Neural cell (in vitro differentiated cells): ENCODE data around the gene FOXE3. TPM values are rescaled to one million over a fixed set of nuclear protein-coding genes. Genes with fewer than 3 reads are reported as not detected.

ENCODE experiments used
- H2AFZ ChIP-seq: fragments of 200-600, 300-800 bp; sonication (generic), shearing (Covaris generic); 2 replicates; pipeline ENCODE4 v1.6.0; 2014; ENCODE audit warnings: low read depth, mild to moderate bottlenecking, antibody characterized with exemption, low read length, moderate library complexity
- H3F3A ChIP-seq: fragments of 200-600 bp; shearing (Covaris generic); 2 replicates; pipeline ENCODE4 v1.6.1; 2016; ENCODE audit warnings: mild to moderate bottlenecking, moderate library complexity, mixed read lengths, antibody characterized with exemption, low read length; ENCODE audit not compliant: insufficient read depth, poor library complexity, severe bottlenecking
- H3K27ac ChIP-seq: fragments of 200-600, 300-800 bp; sonication (generic), shearing (Covaris generic); 2 replicates; pipeline ENCODE4 v1.5.1; 2014; ENCODE audit warnings: mild to moderate bottlenecking, low read length, moderate library complexity
- H3K27me3 ChIP-seq: fragments of 300-800, 200-600 bp; sonication (generic), shearing (Covaris generic); 2 replicates; pipeline ENCODE4 v1.6.0; 2014; ENCODE audit warnings: mild to moderate bottlenecking, low read depth, low read length, moderate library complexity; ENCODE audit not compliant: insufficient read depth
- H3K36me3 ChIP-seq: fragments of 300-800, 200-600 bp; sonication (generic), shearing (Covaris generic); 2 replicates; pipeline ENCODE4 v1.5.1; 2014; ENCODE audit warnings: mild to moderate bottlenecking, antibody characterized with exemption, low read length, moderate library complexity; ENCODE audit not compliant: insufficient read depth
- H3K4me2 ChIP-seq: fragments of 300-800, 200-600 bp; sonication (generic), shearing (Covaris generic); 2 replicates; pipeline ENCODE4 v1.6.0; 2014; ENCODE audit warnings: mild to moderate bottlenecking, low read length
- H3K4me3 ChIP-seq: fragments of 300-800, 200-600 bp; sonication (generic), shearing (Covaris generic); 2 replicates; pipeline ENCODE4 v1.5.1; 2014; ENCODE audit warnings: mild to moderate bottlenecking, low read length, moderate library complexity
- H3K79me2 ChIP-seq: fragments of 200-600 bp; shearing (Covaris generic); replicated peaks from 2 replicates; pipeline ENCODE4 v1.6.0; 2014; ENCODE audit warnings: mild to moderate bottlenecking, low read length, moderate library complexity; ENCODE audit not compliant: insufficient read depth
- H3K9ac ChIP-seq: fragments of 300-800, 200-600 bp; sonication (generic), shearing (Covaris generic); 2 replicates; pipeline ENCODE4 v1.6.1; 2016; ENCODE audit warnings: mild to moderate bottlenecking, low read length, mixed read lengths
- H3K9me2 ChIP-seq: fragments of 200-600 bp; shearing (Covaris generic); 2 replicates; pipeline ENCODE4 v1.6.1; 2016; ENCODE audit warnings: mild to moderate bottlenecking, low read length, mixed read lengths; ENCODE audit not compliant: insufficient read depth
- H3K9me3 ChIP-seq: fragments of 200-600, 300-800 bp; sonication (generic), shearing (Covaris generic); 2 replicates; pipeline ENCODE4 v1.6.1; 2016; ENCODE audit warnings: mild to moderate bottlenecking, mixed run types, low read length, moderate library complexity, mixed read lengths
- H4K20me1 ChIP-seq: fragments of 200-600 bp; shearing (Covaris generic); 2 replicates; pipeline ENCODE4 v1.6.1; 2016; ENCODE audit warnings: mild to moderate bottlenecking, mixed run types; ENCODE audit not compliant: insufficient read depth
- CTCF ChIP-seq: fragments of 450-650 bp; IDR thresholded peaks from 2 replicates; pipeline ENCODE4 v1.5.1; 2014; ENCODE audit warnings: antibody characterized with exemption, mild to moderate bottlenecking, moderate library complexity; ENCODE audit not compliant: poor library complexity, severe bottlenecking
- EP300 ChIP-seq: fragments of 450-650 bp; conservative IDR thresholded peaks from 2 replicates; pipeline ENCODE4 v1.6.1; 2014; ENCODE audit warnings: antibody characterized with exemption, mild to moderate bottlenecking, moderate library complexity; ENCODE audit not compliant: poor library complexity, severe bottlenecking
- EZH2 ChIP-seq: fragments of 200-600, 300-800 bp; shearing (Covaris generic), sonication (generic); IDR thresholded peaks from 2 replicates; pipeline ENCODE4 v1.6.1; 2014; ENCODE audit warnings: antibody characterized with exemption, low read length, borderline replicate concordance, mild to moderate bottlenecking; ENCODE audit not compliant: insufficient read depth, poor library complexity, severe bottlenecking
- MXI1 ChIP-seq: fragments of 450-650 bp; conservative IDR thresholded peaks from 2 replicates; pipeline ENCODE4 v1.6.1; 2014; ENCODE audit warnings: antibody characterized with exemption, mild to moderate bottlenecking; ENCODE audit not compliant: poor library complexity, severe bottlenecking
- POLR2AphosphoS5 ChIP-seq: IDR thresholded peaks from 2 replicates; pipeline ENCODE4 v1.6.1; 2012
- RAD21 ChIP-seq: fragments of 450-650 bp; conservative IDR thresholded peaks from 2 replicates; pipeline ENCODE4 v1.6.1; 2014; ENCODE audit warnings: antibody characterized with exemption, mild to moderate bottlenecking, moderate library complexity
- REST ChIP-seq: IDR thresholded peaks from 2 replicates; pipeline ENCODE4 v1.6.1; 2012; ENCODE audit warnings: borderline replicate concordance
- SMC3 ChIP-seq: fragments of 450-650 bp; conservative IDR thresholded peaks from 2 replicates; pipeline ENCODE4 v1.6.1; 2014; ENCODE audit warnings: antibody characterized with exemption, mild to moderate bottlenecking, moderate library complexity; ENCODE audit not compliant: poor library complexity
- TAF1 ChIP-seq: IDR thresholded peaks from 2 replicates; pipeline ENCODE4 v1.6.1; 2012; ENCODE audit warnings: low read depth
- polyA plus RNA-seq: library from polyadenylated mRNA; depleted of rRNA; stranded (reverse); fragments of >200 nt; gene quantifications from 2 replicates; pipeline ENCODE4 v1.2.3, GENCODE V29; 2014

The FOXE3 gene
- polyA plus RNA-seq, 1 donor from 2014 or later, result not detected

- no peak overlapping the region for H3K27ac ChIP-seq
- no peaks in the 10 kb centered on the region for H3K9me2 ChIP-seq
- no peak overlapping the region for H3K9ac ChIP-seq
- H3K27me3 ChIP-seq, result peaks cover 79% of the 10 kb centered on the region
- H4K20me1 ChIP-seq, result no peaks in the 10 kb centered on the region
- H2AFZ ChIP-seq, result no peak overlapping the region
- no peak overlapping the region for H3K4me3 ChIP-seq
- no peak overlapping the region for H3K4me2 ChIP-seq
- no peaks in the 10 kb centered on the region for H3K36me3 ChIP-seq
- TF ChIP-seq REST (no peak), RAD21 (no peak), TAF1 (no peak), MXI1 (no peak), POLR2AphosphoS5 (no peak), EP300 (no peak), SMC3 (no peak), EZH2 (no peak), CTCF (no peak)
- no peaks in the 10 kb centered on the region for H3K79me2 ChIP-seq
- no peaks in the 10 kb centered on the region for H3F3A ChIP-seq
- H3K9me3 ChIP-seq, result no peaks in the 10 kb centered on the region
These were observed 4.5 kb downstream of the FOXE3 start for GRCh38 chr1:47420547-47420946.

GRCh38 chr1:47423872-47424271 is 7.8 kb downstream of the FOXE3 start:
- no peak for TF ChIP-seq POLR2AphosphoS5
- TF ChIP-seq CTCF, result no peak
- TF ChIP-seq MXI1, result no peak
- no peaks in the 10 kb centered on the region for H3K36me3 ChIP-seq
- H2AFZ ChIP-seq, result no peak overlapping the region
- no peak overlapping the region for H3K27ac ChIP-seq
- no peaks in the 10 kb centered on the region for H3K9me3 ChIP-seq
- H3K9me2 ChIP-seq, result no peaks in the 10 kb centered on the region
- no peak overlapping the region for H3K4me3 ChIP-seq
- no peaks in the 10 kb centered on the region for H3F3A ChIP-seq
- H3K27me3 ChIP-seq, result peaks cover 67% of the 10 kb centered on the region
- no peaks in the 10 kb centered on the region for H4K20me1 ChIP-seq
- no peaks in the 10 kb centered on the region for H3K79me2 ChIP-seq
- H3K4me2 ChIP-seq, result no peak overlapping the region
- no peak overlapping the region for H3K9ac ChIP-seq
